Activated T-helper 1 cell treated with anti-CD3 and anti-CD28 coated beads, Interleukin-12 subunit alpha, Interleukin-12 subunit beta, Interleukin-2, Interleukin-4 antibody, amounts not matched to agents 30 ng/mL and 10 ng/mL and 1 ng/mL, durations not matched to agents 14 hours and 24 hours and 36 hours (primary cell): Measurements from ENCODE around the gene NDNF. TPM values are rescaled to one million over a fixed set of nuclear protein-coding genes. Genes with fewer than 3 reads are reported as not detected.

Experiments used
- DNase-seq: peaks from one replicate; pipeline ENCODE4 v3.0.0; 2021; ENCODE audit warnings: low spot score
- H3K27ac Mint-ChIP-seq: one replicate; pipeline ENCODE4 v1.8.0; 2021; ENCODE audit warnings: mild to moderate bottlenecking, mixed read lengths
- H3K27me3 Mint-ChIP-seq: one replicate; pipeline ENCODE4 v1.8.0; 2022; ENCODE audit warnings: mild to moderate bottlenecking, moderate library complexity, mixed read lengths; ENCODE audit not compliant: insufficient read depth
- H3K36me3 Mint-ChIP-seq: one replicate; pipeline ENCODE4 v1.8.0; 2021; ENCODE audit warnings: low read depth, mixed read lengths
- H3K4me1 Mint-ChIP-seq: one replicate; pipeline ENCODE4 v1.8.0; 2021; ENCODE audit warnings: low read depth, mixed read lengths
- H3K4me3 Mint-ChIP-seq: one replicate; pipeline ENCODE4 v1.8.0; 2021; ENCODE audit warnings: mild to moderate bottlenecking, moderate library complexity, mixed read lengths
- H3K9me3 Mint-ChIP-seq: one replicate; pipeline ENCODE4 v1.8.0; 2021; ENCODE audit warnings: mixed read lengths
- intact Hi-C: fragments of 100-400 bp; cut with micrococcal nuclease; formaldehyde crosslinking; loops from one replicate; pipeline ENCODE4 v1.15.1; 2024
- total RNA-seq: library from RNA; stranded (reverse); gene quantifications from 2 replicates; pipeline ENCODE4 v1.2.3, GENCODE V29; 2022

The NDNF gene
- total RNA-seq, 1 donor from 2014 or later: 0.39 TPM

- intact Hi-C loops: no loop called here
- no peaks in the 10 kb centered on the region for H3K9me3 Mint-ChIP-seq
These were observed 20.9 kb upstream of the NDNF start for GRCh38 chr4:121093261-121093660.

GRCh38 chr4:121091941-121092340 is 19.6 kb upstream of the NDNF start:
- no peaks in the 10 kb centered on the region for H3K9me3 Mint-ChIP-seq
- H3K4me1 Mint-ChIP-seq: no peaks in the 10 kb centered on the region
- H3K36me3 Mint-ChIP-seq: no peaks in the 10 kb centered on the region
- intact Hi-C loops: no loop called here
- H3K27ac Mint-ChIP-seq: no peak overlapping the region
- peaks cover 1% of the 10 kb centered on the region for H3K27me3 Mint-ChIP-seq
- no peak for DNase-seq
- no peak overlapping the region for H3K4me3 Mint-ChIP-seq

More at GRCh38 chr4:121093261-121093660, 20.9 kb upstream of the NDNF start:
- H3K27ac Mint-ChIP-seq: no peak overlapping the region
- DNase-seq: no peak
- H3K4me1 Mint-ChIP-seq: no peaks in the 10 kb centered on the region
- no peak overlapping the region for H3K4me3 Mint-ChIP-seq
- H3K27me3 Mint-ChIP-seq: peaks cover 3% of the 10 kb centered on the region
- H3K36me3 Mint-ChIP-seq: no peaks in the 10 kb centered on the region

GRCh38 chr4:121088867-121089266 is 16.5 kb upstream of the NDNF start:
- Mint-ChIP-seq H3K9me3 (no peaks in the 10 kb centered on the region), H3K27ac (no peak overlapping the region), H3K27me3 (peaks cover 12% of the 10 kb centered on the region), H3K4me1 (no peaks in the 10 kb centered on the region), H3K4me3 (no peak overlapping the region), H3K36me3 (no peaks in the 10 kb centered on the region)
- intact Hi-C loops: no loop called here
- no peak for DNase-seq

GRCh38 chr4:121079376-121079775 is 7.0 kb upstream of the NDNF start:
- Mint-ChIP-seq H3K36me3 (no peaks in the 10 kb centered on the region), H3K27ac (no peak overlapping the region), H3K4me1 (peaks cover 4% of the 10 kb centered on the region), H3K9me3 (no peaks in the 10 kb centered on the region), H3K4me3 (no peak overlapping the region), H3K27me3 (peaks cover 41% of the 10 kb centered on the region)
- intact Hi-C loops: no loop called here
- no peak for DNase-seq

GRCh38 chr4:121077496-121077895 is 5.2 kb upstream of the NDNF start:
- no peaks in the 10 kb centered on the region for H3K36me3 Mint-ChIP-seq
- no peak overlapping the region for H3K27ac Mint-ChIP-seq
- H3K9me3 Mint-ChIP-seq: no peaks in the 10 kb centered on the region
- H3K4me3 Mint-ChIP-seq: no peak overlapping the region
- peaks cover 11% of the 10 kb centered on the region for H3K4me1 Mint-ChIP-seq
- DNase-seq: no peak
- H3K27me3 Mint-ChIP-seq: peaks cover 57% of the 10 kb centered on the region
- intact Hi-C loops: no loop called here

- Mint-ChIP-seq H3K9me3 (no peaks in the 10 kb centered on the region), H3K27me3 (peaks cover 57% of the 10 kb centered on the region), H3K27ac (no peak overlapping the region), H3K4me1 (peaks cover 18% of the 10 kb centered on the region), H3K4me3 (no peak overlapping the region), H3K36me3 (no peaks in the 10 kb centered on the region)
- intact Hi-C loops: no loop called here
- no peak for DNase-seq
These were observed 4.1 kb upstream of the NDNF start for GRCh38 chr4:121076416-121076815.

- intact Hi-C loops: loop anchor here (2.0 kb wide), 2 partner anchors 33 to 39 kb away; no protein-coding TSS in a partner anchor
- H3K9me3 Mint-ChIP-seq: no peaks in the 10 kb centered on the region
- H3K4me1 Mint-ChIP-seq: peaks cover 24% of the 10 kb centered on the region
- no peaks in the 10 kb centered on the region for H3K36me3 Mint-ChIP-seq
- no peak overlapping the region for H3K27ac Mint-ChIP-seq
- no peak for DNase-seq
- no peak overlapping the region for H3K4me3 Mint-ChIP-seq
- H3K27me3 Mint-ChIP-seq: peaks cover 77% of the 10 kb centered on the region
These were observed 1.5 kb upstream of the NDNF start for GRCh38 chr4:121073672-121074381.

- DNase-seq: no peak
- Mint-ChIP-seq H3K9me3 (no peaks in the 10 kb centered on the region), H3K36me3 (no peaks in the 10 kb centered on the region), H3K27me3 (peaks cover 81% of the 10 kb centered on the region), H3K4me1 (peaks cover 20% of the 10 kb centered on the region), H3K4me3 (peak overlapping the region; percentile 78), H3K27ac (peak overlapping the region; percentile 59)
- intact Hi-C loops: loop anchor here (2.0 kb wide), 2 partner anchors 32 to 40 kb away; no protein-coding TSS in a partner anchor
These were observed 685 bp upstream of the NDNF start for GRCh38 chr4:121073004-121073435.

- H3K27me3 Mint-ChIP-seq: peaks cover 81% of the 10 kb centered on the region
- peaks cover 20% of the 10 kb centered on the region for H3K4me1 Mint-ChIP-seq
- DNase-seq: no peak
- intact Hi-C loops: loop anchor here (2.0 kb wide), 3 partner anchors 31 to 149 kb away; partner anchors contain the start of gene PRDM5
- H3K4me3 Mint-ChIP-seq: peak overlapping the region; percentile 82
- H3K27ac Mint-ChIP-seq: no peak overlapping the region
- H3K36me3 Mint-ChIP-seq: no peaks in the 10 kb centered on the region
- no peaks in the 10 kb centered on the region for H3K9me3 Mint-ChIP-seq
These were observed 603 bp downstream of the NDNF start for GRCh38 chr4:121071640-121072223.

GRCh38 chr4:121070696-121071639 is 1.4 kb downstream of the NDNF start:
- no peaks in the 10 kb centered on the region for H3K9me3 Mint-ChIP-seq
- H3K4me3 Mint-ChIP-seq: peak overlapping the region; percentile 82
- no peak overlapping the region for H3K27ac Mint-ChIP-seq
- DNase-seq: no peak
- peaks cover 82% of the 10 kb centered on the region for H3K27me3 Mint-ChIP-seq
- intact Hi-C loops: loop anchor here (2.0 kb wide), 1 partner anchor 148 kb away; the partner anchor contains the start of gene PRDM5
- H3K36me3 Mint-ChIP-seq: no peaks in the 10 kb centered on the region
- peaks cover 20% of the 10 kb centered on the region for H3K4me1 Mint-ChIP-seq

- H3K4me1 Mint-ChIP-seq: peaks cover 20% of the 10 kb centered on the region
- no peaks in the 10 kb centered on the region for H3K9me3 Mint-ChIP-seq
- no peak overlapping the region for H3K27ac Mint-ChIP-seq
- peak overlapping the region; percentile 28 for H3K4me3 Mint-ChIP-seq
- no peaks in the 10 kb centered on the region for H3K36me3 Mint-ChIP-seq
- H3K27me3 Mint-ChIP-seq: peaks cover 81% of the 10 kb centered on the region
- no peak for DNase-seq
- intact Hi-C loops: loop anchor here (2.0 kb wide), 1 partner anchor 147 kb away; the partner anchor contains the start of gene PRDM5
These were observed 2.1 kb downstream of the NDNF start for GRCh38 chr4:121070274-121070673.

GRCh38 chr4:121069430-121069829 is 2.9 kb downstream of the NDNF start:
- peaks cover 20% of the 10 kb centered on the region for H3K4me1 Mint-ChIP-seq
- H3K36me3 Mint-ChIP-seq: no peaks in the 10 kb centered on the region
- H3K9me3 Mint-ChIP-seq: no peaks in the 10 kb centered on the region
- no peak for DNase-seq
- peaks cover 82% of the 10 kb centered on the region for H3K27me3 Mint-ChIP-seq
- no peak overlapping the region for H3K27ac Mint-ChIP-seq
- H3K4me3 Mint-ChIP-seq: no peak overlapping the region
- intact Hi-C loops: no loop called here
